HG02870 (cell line): Measurements from ENCODE around the gene TTC28.

Source experiments
- ATAC-seq: cut with Tn5 transposase; IDR thresholded peaks from one replicate; pipeline ENCODE4 v1.9.1; 2021; ENCODE audit warnings: mild to moderate bottlenecking, moderate library complexity; ENCODE audit not compliant: unreplicated experiment

TTC28 gene

GRCh38 chr22:27949421-27949820, 730.2 kb downstream of the TTC28 start:
- ATAC-seq = no peak

GRCh38 chr22:27948569-27948968, 731.1 kb downstream of the TTC28 start:
- ATAC-seq = no peak

- ATAC-seq = no peak
These were observed 732.2 kb downstream of the TTC28 start for GRCh38 chr22:27947448-27947847.

- ATAC-seq = no peak
These were observed 738.5 kb downstream of the TTC28 start for GRCh38 chr22:27941143-27941542.

- ATAC-seq = no peak
These were observed 742.2 kb downstream of the TTC28 start for GRCh38 chr22:27937453-27937852.

GRCh38 chr22:27935897-27936296, 743.7 kb downstream of the TTC28 start:
- ATAC-seq = no peak

- no peak for ATAC-seq
These were observed 745.6 kb downstream of the TTC28 start for GRCh38 chr22:27934069-27934468.

- no peak for ATAC-seq
These were observed 746.3 kb downstream of the TTC28 start for GRCh38 chr22:27933186-27933983.

- no peak for ATAC-seq
These were observed 749.1 kb downstream of the TTC28 start for GRCh38 chr22:27930331-27931060.
